ENCODE results near the gene TTC32.
"Not testable (repeated sequence)": the region's sequence is repeated elsewhere in the genome, so short reads cannot be mapped to it uniquely, and the experiment has no call there.

The TTC32 gene

GRCh38 chr2:19899985-19900930 is 1.5 kb downstream of the TTC32 start:
- DNase-seq (ENCODE audit: low read depth): no peak

DNA sequence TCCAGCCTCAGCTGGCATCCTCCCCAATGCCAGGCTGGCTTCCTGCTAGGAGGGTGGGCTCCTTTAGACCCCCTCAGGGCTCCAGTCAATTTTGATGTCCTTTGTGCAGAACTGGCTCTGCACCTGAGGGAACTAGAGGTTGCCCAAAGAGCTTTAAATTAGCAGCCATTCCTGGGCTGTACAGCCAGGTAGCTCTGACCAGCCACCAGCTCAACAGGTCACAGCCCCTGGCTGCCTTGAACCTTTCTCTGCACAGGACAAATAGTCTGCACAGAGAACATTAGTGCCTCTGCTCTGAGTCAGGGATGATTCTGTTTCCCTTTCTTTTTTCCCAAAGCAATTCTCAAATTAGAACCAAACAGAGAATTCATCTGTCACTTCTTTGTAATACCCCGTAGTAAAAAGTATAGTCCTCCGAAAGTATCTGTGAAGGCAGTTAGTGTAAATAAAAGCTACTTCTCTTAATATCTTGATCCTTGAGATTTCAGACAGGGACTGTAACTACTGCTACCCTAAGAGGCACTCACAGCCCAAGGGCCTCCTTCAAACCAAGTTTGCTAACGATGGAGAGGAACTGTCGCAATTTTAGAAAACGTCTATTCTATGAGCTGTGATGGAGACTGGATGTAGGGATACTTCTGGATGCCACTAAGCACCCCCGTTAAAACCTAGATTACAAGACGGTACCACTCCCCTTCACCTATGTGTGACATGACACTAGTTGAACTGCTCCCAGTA is 3.0 kb downstream of the TTC32 start:
- DNase-seq (ENCODE audit: low read depth): no peak

GRCh38 chr2:19897623-19898245 is 4.0 kb downstream of the TTC32 start:
- no peak for DNase-seq (ENCODE audit: low read depth)

- no peak for DNase-seq (ENCODE audit: low read depth)
Observed at GRCh38 chr2:19895535-19895934, 6.2 kb downstream of the TTC32 start.

DNA sequence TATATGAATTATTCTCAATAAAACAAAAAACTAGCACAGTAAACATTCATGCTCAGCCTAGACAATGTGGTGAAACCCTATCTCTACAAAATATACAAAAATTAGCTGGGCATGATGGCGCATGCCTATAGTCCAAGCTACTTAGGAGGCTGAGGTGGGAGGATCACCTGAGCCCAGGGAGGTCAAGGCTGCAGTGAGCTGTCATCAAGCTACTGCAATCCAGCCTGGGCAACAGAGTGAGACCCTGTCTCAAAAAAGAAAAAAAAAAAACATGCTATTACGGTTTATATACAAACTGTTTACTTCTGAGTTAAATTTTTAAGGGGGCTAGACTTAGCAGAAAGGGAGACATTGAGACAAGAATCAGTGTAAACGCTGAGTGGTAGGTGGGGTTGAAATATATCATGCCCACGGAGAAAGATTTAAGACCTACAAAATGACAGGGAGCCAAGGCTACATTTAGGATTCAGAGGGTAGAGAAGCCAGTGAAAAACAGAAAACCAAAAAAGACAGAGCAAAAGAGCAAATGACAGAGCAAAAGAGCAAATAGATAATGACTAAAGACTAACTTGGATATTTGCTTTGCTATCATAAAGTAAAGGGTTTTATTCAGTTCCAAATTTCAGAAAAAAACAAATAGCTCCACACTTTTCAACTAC is 7.5 kb downstream of the TTC32 start:
- no peak for DNase-seq (ENCODE audit: low read depth)

- DNase-seq (ENCODE audit: low read depth): no peak
Observed at GRCh38 chr2:19893520-19894133, 8.2 kb downstream of the TTC32 start.

GRCh38 chr2:19891971-19892370 is 9.8 kb downstream of the TTC32 start:
- DNase-seq (ENCODE audit: low read depth): not testable (repeated sequence)

GRCh38 chr2:19890104-19890503 is 11.7 kb downstream of the TTC32 start:
- DNase-seq (ENCODE audit: low read depth): no peak

DNA sequence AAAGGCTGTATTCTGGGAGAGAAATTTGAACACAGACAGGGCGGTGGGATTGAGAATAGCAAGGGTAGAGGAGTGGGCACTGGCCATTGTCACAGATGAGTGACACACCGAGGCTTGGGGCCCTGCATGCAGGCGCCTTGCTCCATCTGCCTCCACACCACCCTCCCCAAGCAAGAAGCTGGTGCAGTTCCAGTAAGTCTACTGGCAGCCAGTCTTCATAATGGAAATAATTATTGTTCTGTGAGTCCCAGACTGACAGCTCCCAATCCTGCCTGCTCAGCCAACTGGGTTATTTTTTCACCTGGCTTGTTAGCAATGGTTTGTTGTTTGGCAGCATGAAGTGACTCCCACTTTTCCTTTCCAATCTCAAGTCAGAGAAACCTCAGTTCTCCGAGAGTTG is 13.0 kb downstream of the TTC32 start:
- no peak for DNase-seq (ENCODE audit: low read depth)

DNA sequence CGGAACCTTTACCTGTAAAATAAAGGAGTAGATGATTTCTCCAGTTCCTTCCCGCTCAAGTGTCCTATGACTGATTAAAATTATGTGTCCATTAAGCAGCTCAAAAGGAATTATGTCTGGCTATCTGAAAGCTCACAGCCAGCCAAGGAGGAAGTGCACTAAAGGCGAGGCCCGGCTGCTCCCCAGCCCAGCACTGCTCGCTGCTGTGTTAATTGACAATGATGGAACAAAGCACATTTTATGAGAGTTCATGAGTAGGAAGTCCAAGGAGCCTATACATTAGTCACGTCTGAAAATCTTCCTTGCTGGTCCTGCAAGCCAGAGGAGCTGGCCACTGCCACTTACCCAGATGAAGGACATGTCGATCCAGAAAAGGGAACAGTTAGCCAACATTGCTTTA is 14.3 kb downstream of the TTC32 start:
- no peak for DNase-seq (ENCODE audit: low read depth)

GRCh38 chr2:19886261-19886660 is 15.5 kb downstream of the TTC32 start:
- DNase-seq (ENCODE audit: low read depth): no peak

DNA sequence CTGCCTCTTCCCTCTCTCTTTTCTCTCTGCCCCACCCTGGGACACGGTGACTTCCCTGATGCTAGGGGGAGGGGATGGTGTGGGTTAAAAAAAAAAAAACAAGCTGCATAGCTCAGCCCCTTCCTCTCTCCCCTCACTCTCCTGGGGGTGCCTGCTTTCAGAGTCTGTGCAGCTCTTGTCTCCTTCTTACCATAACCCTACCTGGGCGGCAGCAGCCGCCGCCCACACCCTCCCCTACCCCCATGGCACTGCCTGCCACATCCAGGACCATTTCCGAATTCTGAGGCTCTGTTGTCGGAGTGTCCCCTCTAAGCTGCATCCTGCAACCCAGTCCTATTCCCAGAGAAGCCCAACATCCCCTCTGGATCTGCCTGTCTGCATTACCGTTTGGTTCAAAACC is 16.0 kb downstream of the TTC32 start:
- no peak for DNase-seq (ENCODE audit: low read depth)

DNA sequence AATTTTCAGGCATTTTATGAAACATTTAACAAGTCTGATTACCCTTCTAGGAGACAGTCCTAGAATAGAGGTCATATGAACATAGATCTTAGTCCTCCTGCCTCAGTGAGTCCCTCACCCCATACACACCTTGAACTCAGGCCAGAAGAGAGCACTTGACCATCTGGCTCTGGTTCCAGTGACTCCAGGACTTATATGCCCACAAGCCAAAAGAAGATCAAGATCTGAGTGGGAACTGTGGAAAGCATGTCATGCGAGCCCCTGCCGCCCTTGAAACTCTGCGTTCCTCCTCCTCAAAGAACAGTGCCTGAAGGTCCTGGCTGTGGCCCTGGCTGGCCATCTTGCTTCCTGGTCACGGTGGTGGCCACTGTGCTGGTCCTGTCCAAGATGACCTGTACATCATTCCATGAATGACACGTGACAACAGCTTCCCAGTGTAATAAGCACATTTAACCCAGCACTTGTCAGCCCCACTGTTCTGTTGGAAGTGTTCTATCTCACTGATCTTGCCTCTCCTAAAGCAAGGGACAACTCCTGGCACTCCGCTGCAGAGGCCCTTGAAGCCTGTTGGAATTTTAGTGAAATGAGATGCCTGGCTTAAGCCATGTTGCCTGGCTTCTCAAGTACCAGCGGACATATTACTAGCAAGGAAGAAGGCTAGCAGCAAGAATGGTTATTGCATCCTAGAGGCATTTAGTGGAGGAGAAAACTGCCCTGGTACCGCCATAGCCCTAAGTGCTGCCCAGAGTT is 17.6 kb downstream of the TTC32 start:
- DNase-seq (ENCODE audit: low read depth): no peak

DNA sequence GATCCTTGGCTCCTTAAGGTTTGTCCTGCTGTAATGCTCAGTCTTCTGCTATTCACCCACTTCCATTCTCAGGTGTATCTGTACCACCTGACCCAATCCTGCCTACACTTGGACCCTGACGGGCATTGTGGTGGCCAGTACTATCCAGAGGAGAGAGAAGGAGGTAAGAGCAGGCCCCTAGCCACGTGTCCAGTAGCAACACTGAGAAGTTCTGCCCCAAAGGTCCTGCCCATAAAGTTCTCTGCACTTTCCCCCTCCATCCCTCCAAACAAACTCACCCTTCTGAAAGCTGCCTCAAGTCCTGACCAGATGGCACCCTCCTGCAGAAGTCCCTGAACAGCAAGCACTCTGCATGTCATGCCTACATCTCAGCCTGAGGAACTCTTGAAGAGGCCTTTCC is 18.3 kb downstream of the TTC32 start:
- no peak for DNase-seq (ENCODE audit: low read depth)

DNA sequence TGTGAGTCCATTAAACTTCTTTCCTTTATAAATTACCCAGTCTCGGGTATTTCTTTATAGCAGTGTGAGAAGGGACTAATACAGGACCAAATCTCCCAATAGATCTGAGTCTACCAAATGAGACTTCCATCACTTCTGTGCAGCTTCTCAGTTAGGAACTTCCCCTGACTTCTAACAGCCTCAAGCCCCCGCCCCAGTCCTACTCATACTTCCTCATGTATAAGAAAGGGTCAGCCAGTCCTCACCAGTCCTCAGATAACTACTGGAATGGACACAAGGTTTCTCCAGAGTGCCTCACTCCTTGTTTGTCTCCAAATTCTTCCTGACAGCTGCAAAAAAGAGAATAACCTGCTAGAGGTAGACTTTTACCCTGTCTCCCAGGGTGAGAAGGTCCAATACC is 19.5 kb downstream of the TTC32 start:
- DNase-seq (ENCODE audit: low read depth): no peak

GRCh38 chr2:19881908-19882265 is 19.9 kb downstream of the TTC32 start:
- DNase-seq (ENCODE audit: low read depth): no peak

DNA sequence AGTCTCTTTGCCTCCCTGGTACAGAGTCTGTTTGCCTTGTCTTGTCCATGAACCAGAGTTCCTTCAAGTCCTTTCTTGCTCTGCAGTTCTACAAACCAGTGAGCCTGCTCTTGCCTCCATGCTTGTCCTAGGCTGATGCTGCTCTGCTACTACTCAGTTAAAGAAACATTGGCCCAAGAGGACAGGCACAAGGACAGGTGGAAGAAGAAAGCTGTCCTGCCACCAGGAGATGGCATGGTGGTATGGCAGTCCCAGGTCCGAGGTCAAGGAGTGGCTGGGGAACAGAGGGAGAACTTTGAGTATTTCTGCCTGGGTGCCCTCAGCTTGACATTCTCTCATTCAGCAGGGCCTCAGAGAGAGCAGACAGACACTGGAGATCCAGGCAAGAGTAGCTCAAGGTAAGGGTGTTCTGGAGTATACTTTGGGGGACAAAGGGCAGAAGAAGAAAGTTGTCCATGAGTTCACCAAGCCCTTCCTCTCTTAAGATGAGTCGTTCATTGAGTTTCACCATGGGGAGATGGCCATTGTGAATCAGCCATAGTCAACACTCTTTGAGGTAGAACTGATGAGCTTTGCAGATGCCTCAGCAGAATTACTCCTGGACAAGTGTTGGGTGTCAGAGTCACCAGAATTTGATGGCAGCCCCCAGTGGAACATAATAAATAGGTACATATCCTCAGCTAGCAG is 20.4 kb downstream of the TTC32 start:
- no peak for DNase-seq (ENCODE audit: low read depth)

DNA sequence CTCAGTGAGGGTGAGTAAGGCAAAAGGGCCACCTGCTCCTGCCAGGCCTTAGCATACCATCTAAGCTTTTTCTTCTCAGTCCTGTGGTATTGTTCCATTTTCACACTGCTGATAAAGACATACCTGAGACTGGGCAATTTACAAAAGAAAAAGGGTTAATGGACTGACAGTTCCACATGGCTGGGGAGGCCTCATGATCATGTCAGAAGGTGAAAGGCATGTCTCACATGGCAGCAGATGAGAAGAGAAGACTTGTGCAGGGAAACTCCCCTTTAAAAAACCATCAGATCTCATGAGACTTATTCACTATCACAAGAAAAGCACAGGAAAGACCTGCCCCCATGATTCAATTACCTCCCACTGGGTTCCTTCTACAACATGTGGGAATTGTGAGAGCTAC is 21.6 kb downstream of the TTC32 start:
- not testable (repeated sequence) for DNase-seq (ENCODE audit: low read depth)

DNA sequence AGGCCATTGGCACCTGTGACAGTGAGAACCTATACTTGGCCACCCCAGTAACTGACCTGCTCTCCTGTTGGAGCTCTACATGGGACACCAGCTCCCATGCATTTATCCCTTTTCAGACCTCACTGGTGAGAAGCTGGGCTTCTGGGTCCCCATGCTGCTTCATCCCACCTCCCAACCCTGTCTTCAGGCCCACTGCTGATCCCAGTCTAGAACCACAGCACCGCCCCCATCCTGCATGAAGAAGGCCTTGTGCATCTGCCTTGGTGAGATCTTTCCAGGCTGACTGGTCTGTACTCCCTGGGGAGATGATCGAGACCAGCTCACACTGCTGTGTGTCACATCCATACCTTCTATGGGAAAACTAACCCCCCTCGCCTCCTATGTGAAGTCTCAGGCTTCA is 22.7 kb downstream of the TTC32 start:
- DNase-seq (ENCODE audit: low read depth): no peak

- DNase-seq (ENCODE audit: low read depth): no peak
Observed at GRCh38 chr2:19878268-19879046, 23.3 kb downstream of the TTC32 start.
